SKM-1 (cell line): ENCODE data around the gene NLGN2.

Experiments
- DNase-seq: peaks from one replicate; lab custom pipeline; 2025; ENCODE audit not compliant: unreplicated experiment; lab: John Stamatoyannopoulos, UW

Gene NLGN2

GRCh38 chr17:7413346-7413985, 5.8 kb downstream of the NLGN2 start:
- DNase-seq, result no peak

GRCh38 chr17:7414837-7415236, 7.2 kb downstream of the NLGN2 start:
- no peak for DNase-seq

- DNase-seq, result no peak
Measured at GRCh38 chr17:7415784-7416183, 8.1 kb downstream of the NLGN2 start.

- DNase-seq, result no peak
Measured at GRCh38 chr17:7416323-7416722, 8.7 kb downstream of the NLGN2 start.

- DNase-seq, result no peak
Measured at GRCh38 chr17:7417056-7417655, 9.5 kb downstream of the NLGN2 start.

- no peak for DNase-seq
Measured at GRCh38 chr17:7418472-7419152, 11.0 kb downstream of the NLGN2 start.

GRCh38 chr17:7419819-7420610, 12.4 kb downstream of the NLGN2 start, which contains the start of gene SPEM1:
SPEM1 (plus strand) TSS chr17:7420324; CDS start chr17:7420385, 61 bp downstream.
- no peak for DNase-seq

GRCh38 chr17:7421186-7421585, 13.5 kb downstream of the NLGN2 start:
- DNase-seq, result no peak

- no peak for DNase-seq
Measured at GRCh38 chr17:7423679-7424078, 16.0 kb downstream of the NLGN2 start.

- DNase-seq, result no peak
Measured at GRCh38 chr17:7425316-7425715, 17.7 kb downstream of the NLGN2 start, which contains the start of gene SPEM2. SPEM2 (plus strand) TSS chr17:7425616; CDS start chr17:7425689, 73 bp downstream.

GRCh38 chr17:7425756-7426155, 18.1 kb downstream of the NLGN2 start:
- no peak for DNase-seq

GRCh38 chr17:7426203-7426863, 18.7 kb downstream of the NLGN2 start:
- DNase-seq, result no peak

- DNase-seq, result no peak
Measured at GRCh38 chr17:7426896-7427489, 19.3 kb downstream of the NLGN2 start.

- no peak for DNase-seq
Measured at GRCh38 chr17:7427549-7427948, 19.9 kb downstream of the NLGN2 start.

GRCh38 chr17:7428557-7428956, 20.9 kb downstream of the NLGN2 start, which contains the start of gene SPEM3:
SPEM3 (plus strand) TSS chr17:7428857; CDS start chr17:7428903, 46 bp downstream.
- DNase-seq, result no peak

- DNase-seq, result no peak
Measured at GRCh38 chr17:7429722-7430121, 22.1 kb downstream of the NLGN2 start.

- no peak for DNase-seq
Measured at GRCh38 chr17:7431231-7431630, 23.6 kb downstream of the NLGN2 start.

GRCh38 chr17:7432296-7432695, 24.7 kb downstream of the NLGN2 start:
- no peak for DNase-seq

- DNase-seq, result peak; percentile 15
Measured at GRCh38 chr17:7435676-7436555, 28.3 kb downstream of the NLGN2 start.
